HCT116 (cell line): ENCODE results near the gene MAN1A1. TPM values are rescaled to one million over a fixed set of nuclear protein-coding genes. Genes with fewer than 3 reads are reported as not detected.

ENCODE experiments used
- ATAC-seq: fragments of 200-7000 bp; cut with Tn5 transposase; 2 replicates; pipeline ENCODE4 v1.9.1; 2020; ENCODE audit warnings: mild to moderate bottlenecking, moderate library complexity
- BruUV-seq: library from RNA; stranded (reverse); fragments of 400-500 nt; replicated peaks from 2 replicates; lab custom pipeline; 2021; lab: Mats Ljungman, UMichigan
- CTCF ChIA-PET: fragments of 300-600 bp; sonication (Branson Sonifier 250); formaldehyde crosslinking; loops from one replicate; lab custom pipeline; 2021; ENCODE audit warnings: antibody characterized with exemption; lab: Charles Lee
- POLR2A ChIA-PET: fragments of 300-600, 350-600 bp; sonication (Branson Sonifier 250); formaldehyde crosslinking; loops from one replicate; lab custom pipeline; 2021; ENCODE audit warnings: antibody characterized with exemption; lab: Charles Lee
- RAD21 ChIA-PET, 2 experiments: fragments of 300-600 bp; sonication (Branson Sonifier 250); formaldehyde crosslinking; loops; one replicate each; lab custom pipeline; 2023; ENCODE audit warnings: low total read pairs in 2 of 2; ENCODE audit not compliant: uncharacterized antibody in 2 of 2, unreplicated experiment in 2 of 2, low non-redundant PET in 1 of 2; lab: Charles Lee
- DNase-seq: peaks from one replicate; pipeline ENCODE4 v3.0.0-alpha.2; 2010; ENCODE audit warnings: low read depth, low spot score
- H2AFZ ChIP-seq: fragments of 200-600 bp; shearing (Covaris generic), sonication (generic); 2 replicates; pipeline ENCODE4 v1.6.1; 2017; ENCODE audit warnings: low read depth, mixed run types, mixed read lengths, antibody characterized with exemption, low read length; ENCODE audit not compliant: poor library complexity, severe bottlenecking
- H3K27ac ChIP-seq: 2 replicates; pipeline ENCODE4 v1.5.1; 2012; ENCODE audit warnings: low read depth, low read length
- H3K27me3 ChIP-seq: fragments of 200-600 bp; sonication (generic); 2 replicates; pipeline ENCODE4 v1.6.1; 2016; ENCODE audit warnings: mixed run types, low read length, mixed read lengths; ENCODE audit not compliant: insufficient read depth
- H3K36me3 ChIP-seq, 2 experiments: fragments of 200-500 bp in 1 of 2; fragments of 200-600 bp in 1 of 2; sonication (Bioruptor generic) in 1 of 2; sonication (generic) in 1 of 2; 2 replicates each; pipeline versions ENCODE4 v1.5.1 to v1.6.1; 2014 to 2016; ENCODE audit warnings: low read length in 2 of 2, inconsistent platforms in 1 of 2, mixed read lengths in 1 of 2, mixed run types in 1 of 2; ENCODE audit not compliant: insufficient read depth in 2 of 2, control insufficient read depth in 1 of 2
- H3K4me1 ChIP-seq, 2 experiments: fragments of 200-600 bp in 1 of 2; sonication (generic) in 1 of 2; 2 replicates each; pipeline versions ENCODE4 v1.5.1 to v1.6.1; 2012 to 2017; ENCODE audit warnings: low read length in 2 of 2, inconsistent platforms in 1 of 2, mild to moderate bottlenecking in 1 of 2, mixed read lengths in 1 of 2, mixed run types in 1 of 2, moderate library complexity in 1 of 2; ENCODE audit not compliant: insufficient read depth in 2 of 2, control insufficient read depth in 1 of 2
- H3K4me2 ChIP-seq: fragments of 200-600 bp; sonication (generic); 2 replicates; pipeline ENCODE4 v1.6.1; 2017; ENCODE audit warnings: mixed run types, low read length, mixed read lengths
- H3K4me3 ChIP-seq, 2 experiments: fragments of 200-600 bp in 1 of 2; sonication (generic) in 1 of 2; replicated peaks in 1 of 2; 2 replicates each; pipeline ENCODE4 v1.5.1; 2011 to 2016; ENCODE audit warnings: low read length in 2 of 2, control low read depth in 1 of 2, low read depth in 1 of 2, mild to moderate bottlenecking in 1 of 2, mixed read lengths in 1 of 2, mixed run types in 1 of 2
- H3K79me2 ChIP-seq: fragments of 200-600 bp; sonication (generic); 2 replicates; pipeline ENCODE4 v1.6.1; 2017; ENCODE audit warnings: mild to moderate bottlenecking, mixed run types, low read length, moderate library complexity, mixed read lengths; ENCODE audit not compliant: insufficient read depth
- H3K9ac ChIP-seq: fragments of 200-600 bp; sonication (generic); 2 replicates; pipeline ENCODE4 v1.6.1; 2016; ENCODE audit warnings: low read length, mixed read lengths
- H3K9me2 ChIP-seq: fragments of 200-600 bp; sonication (generic), shearing (Covaris generic); 2 replicates; pipeline ENCODE4 v1.6.1; 2017; ENCODE audit warnings: mixed run types, mild to moderate bottlenecking, moderate library complexity; ENCODE audit not compliant: insufficient read depth
- H3K9me3 ChIP-seq, 2 experiments: fragments of 200-500 bp in 1 of 2; fragments of 200-600 bp in 1 of 2; sonication (Bioruptor generic) in 1 of 2; sonication (generic) in 1 of 2; 2 replicates each; pipeline ENCODE4 v1.6.1; 2014 to 2017; ENCODE audit warnings: low read length in 2 of 2, mixed read lengths in 2 of 2, inconsistent platforms in 1 of 2, low read depth in 1 of 2, mild to moderate bottlenecking in 1 of 2, mixed run types in 1 of 2, moderate library complexity in 1 of 2; ENCODE audit not compliant: control insufficient read depth in 1 of 2, insufficient read depth in 1 of 2
- H4K20me1 ChIP-seq: fragments of 200-600 bp; sonication (generic), shearing (Covaris generic); 2 replicates; pipeline ENCODE4 v1.6.1; 2017; ENCODE audit warnings: mixed run types, mild to moderate bottlenecking, moderate library complexity; ENCODE audit not compliant: insufficient read depth
- ATF3 ChIP-seq: IDR thresholded peaks from 2 replicates; pipeline ENCODE4 v1.6.1; 2012
- CEBPB ChIP-seq: IDR thresholded peaks from 2 replicates; pipeline ENCODE4 v1.6.1; 2012; ENCODE audit warnings: low read depth
- CTCF ChIP-seq, 3 experiments: fragments of 200-600 bp in 1 of 3; sonication (generic) in 1 of 3; IDR thresholded peaks in 2 of 3; conservative IDR thresholded peaks in 1 of 3; 2 replicates each; pipeline ENCODE4 v1.5.1; 2012 to 2017; ENCODE audit warnings: low read depth in 2 of 3, low read length in 2 of 3, antibody characterized with exemption in 1 of 3, borderline replicate concordance in 1 of 3, control low read depth in 1 of 3, mild to moderate bottlenecking in 1 of 3, mixed read lengths in 1 of 3, mixed run types in 1 of 3, moderate library complexity in 1 of 3; ENCODE audit not compliant: insufficient read depth in 1 of 3
- ELF1 ChIP-seq: IDR thresholded peaks from 2 replicates; pipeline ENCODE4 v1.6.1; 2012; ENCODE audit warnings: low read depth, borderline replicate concordance
- POLR2A ChIP-seq: IDR thresholded peaks from 2 replicates; pipeline ENCODE4 v1.7.0; 2011; ENCODE audit warnings: borderline replicate concordance; ENCODE audit not compliant: insufficient read depth, insufficient read length; ENCODE audit errors: extremely low read depth
- RAD21 ChIP-seq: IDR thresholded peaks from 2 replicates; pipeline ENCODE4 v1.6.1; 2012; ENCODE audit warnings: low read depth, mild to moderate bottlenecking
- REST ChIP-seq: IDR thresholded peaks from 2 replicates; pipeline ENCODE4 v1.6.1; 2012; ENCODE audit warnings: low read depth
- SP1 ChIP-seq: IDR thresholded peaks from 2 replicates; pipeline ENCODE4 v1.6.1; 2012; ENCODE audit warnings: low read depth
- YY1 ChIP-seq: IDR thresholded peaks from 2 replicates; pipeline ENCODE4 v1.6.1; 2011; ENCODE audit warnings: low read length, low read depth, moderate library complexity, mild to moderate bottlenecking; ENCODE audit not compliant: insufficient replicate concordance; ENCODE audit errors: extremely low read depth
- ZBTB33 ChIP-seq: IDR thresholded peaks from 2 replicates; pipeline ENCODE4 v1.6.1; 2011; ENCODE audit warnings: mild to moderate bottlenecking, low read length, moderate library complexity; ENCODE audit not compliant: insufficient replicate concordance; ENCODE audit errors: extremely low read depth
- ZNF274 ChIP-seq: fragments of 200-500 bp; sonication (Bioruptor generic); IDR thresholded peaks from 2 replicates; pipeline ENCODE4 v1.6.1; 2014; ENCODE audit warnings: mild to moderate bottlenecking, low read depth, low read length, inconsistent platforms
- intact Hi-C: fragments of 100-400 bp; cut with micrococcal nuclease; formaldehyde crosslinking; loops from 2 replicates; pipeline ENCODE4 v1.10.0; 2022
- total RNA-seq: library from RNA; stranded (reverse); gene quantifications from one replicate; pipeline ENCODE4 v1.2.1, GENCODE V29; 2021; ENCODE audit not compliant: unreplicated experiment

MAN1A1 gene
- total RNA-seq, 1 experiment from 2014 or later, result 46.0 TPM

GRCh38 chr6:119330520-119331113 lies 18.9 kb downstream of the MAN1A1 start:
- Histone ChIP-seq H3K9me3 (no peaks in the 10 kb centered on the region), H3K9ac (no peak overlapping the region), H3K36me3 (peaks cover 0 to 15% of the 10 kb centered on the region in 2 experiments; a peak in 1 of 4 replicates), H3K27me3 (no peaks in the 10 kb centered on the region), H3K27ac (no peak overlapping the region), H3K79me2 (peaks cover 15% of the 10 kb centered on the region), H3K4me1 (peaks cover 6 to 8% of the 10 kb centered on the region in 2 experiments; a peak in 2 of 4 replicates), H3K9me2 (no peaks in the 10 kb centered on the region), H2AFZ (no peak overlapping the region), H3K4me2 (no peak overlapping the region), H3K4me3 (no peak overlapping the region), H4K20me1 (peaks cover 5% of the 10 kb centered on the region; the same call in 1 of the 2 replicates)
- intact Hi-C loops, result loop anchor here (5.0 kb wide), 1 partner anchor 183 kb away; no protein-coding TSS in a partner anchor
- no peak for ATAC-seq
- TF ChIP-seq ELF1 (no peak), RAD21 (no peak), REST (no peak), CTCF (IDR thresholded peaks at IDR 0.05 in 2 of 3, conservative IDR thresholded peaks at IDR 0.05 in 1 of 3; ENCODE audit: borderline replicate concordance in 1 of 3, insufficient read depth in 1 of 3, low read depth in 2 of 3, low read length in 2 of 3) (no peak), POLR2A (no peak), ATF3 (no peak), SP1 (no peak), ZNF274 (no peak), ZBTB33 (no peak), CEBPB (no peak), YY1 (no peak)
- POLR2A ChIA-PET, result no interaction called here
- no TSS peak for BruUV-seq
- RAD21 ChIA-PET, result no interaction called here
- DNase-seq, result no peak
- CTCF ChIA-PET, result no interaction called here
